Glomerular endothelial cell (primary cell): ENCODE results near the gene MPRIP. TPM values are rescaled to one million over a fixed set of nuclear protein-coding genes. Genes with fewer than 3 reads are reported as not detected.
"Not testable (repeated sequence)": the region's sequence is repeated elsewhere in the genome, so short reads cannot be mapped to it uniquely, and the experiment has no call there.

Experiments used
- DNase-seq: peaks from one replicate; pipeline ENCODE4 v3.0.0-alpha.2; 2011; ENCODE audit warnings: low read depth, low spot score; ENCODE audit errors: extremely low read depth
- total RNA-seq: library from RNA; depleted of rRNA; stranded (reverse); fragments of >200 nt; gene quantifications from 2 replicates; pipeline ENCODE4 v1.2.3, GENCODE V29; 2015

MPRIP gene
- 122 and 160 TPM in 2 replicates for total RNA-seq

- no peak for DNase-seq
Measured at GRCh38 chr17:17042384-17042736, at the start of gene MPRIP. TSS of gene MPRIP (plus strand) at chr17:17042457. CDS start at chr17:17042849, 392 bp downstream.

- DNase-seq: no peak
Measured at GRCh38 chr17:16994631-16995030, 47.6 kb upstream of the MPRIP start.

- no peak for DNase-seq
Measured at GRCh38 chr17:16995930-16996329, 46.3 kb upstream of the MPRIP start.

- not testable (repeated sequence) for DNase-seq
Measured at GRCh38 chr17:16996726-16997125, 45.5 kb upstream of the MPRIP start.

GRCh38 chr17:16997514-16998429 is 44.5 kb upstream of the MPRIP start:
- no peak for DNase-seq

GRCh38 chr17:16999931-17000625 is 42.2 kb upstream of the MPRIP start:
- DNase-seq: no peak

GRCh38 chr17:17001076-17001777 is 41.0 kb upstream of the MPRIP start:
- no peak for DNase-seq

GRCh38 chr17:17001874-17002520 is 40.3 kb upstream of the MPRIP start:
- no peak for DNase-seq

GRCh38 chr17:17002731-17003715 is 39.2 kb upstream of the MPRIP start:
- DNase-seq: not testable (repeated sequence)

GRCh38 chr17:17004251-17004996 is 37.8 kb upstream of the MPRIP start:
- DNase-seq: no peak

GRCh38 chr17:17004997-17005614 is 37.2 kb upstream of the MPRIP start:
- DNase-seq: not testable (repeated sequence)

- not testable (repeated sequence) for DNase-seq
Measured at GRCh38 chr17:17007891-17008290, 34.4 kb upstream of the MPRIP start.

GRCh38 chr17:17008621-17009397 is 33.4 kb upstream of the MPRIP start:
- DNase-seq: not testable (repeated sequence)

GRCh38 chr17:17009972-17010371 is 32.3 kb upstream of the MPRIP start:
- DNase-seq: not testable (repeated sequence)

- not testable (repeated sequence) for DNase-seq
Measured at GRCh38 chr17:17010545-17011034, 31.7 kb upstream of the MPRIP start.

GRCh38 chr17:17011043-17011907 is 31.0 kb upstream of the MPRIP start:
- not testable (repeated sequence) for DNase-seq
